ENCODE measurements around the gene AQP4. TPM values are rescaled to one million over a fixed set of nuclear protein-coding genes. Genes with fewer than 3 reads are reported as not detected.

AQP4 gene
- polyA plus RNA-seq, 3 donors from 2014 or later = not detected

DNA sequence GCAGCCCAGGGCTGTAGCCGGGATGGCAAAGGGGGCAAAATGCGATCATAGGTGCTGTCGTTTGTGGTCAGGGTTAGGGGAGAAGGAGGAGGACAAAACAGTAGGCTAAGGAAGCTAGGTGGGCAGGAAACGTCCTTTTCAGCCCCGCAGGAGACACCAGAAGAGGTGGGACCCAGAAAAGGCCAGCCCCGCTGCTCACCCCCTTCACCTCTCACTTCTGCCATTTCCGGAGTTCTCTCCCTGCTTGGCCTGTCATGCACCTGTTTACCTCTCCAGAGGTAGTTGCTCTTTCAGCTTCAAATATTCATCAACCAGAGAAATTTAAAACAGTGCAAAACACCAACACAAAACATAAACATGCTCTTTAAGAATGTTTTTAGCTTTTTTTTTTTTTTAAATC is 849 bp downstream of the AQP4 start:
- H3K9me3 Mint-ChIP-seq = peaks cover 0 to 15% (median 4%) of the 10 kb centered on the region in 6 donors

GRCh38 chr18:26863921-26864497 is 1.5 kb downstream of the AQP4 start:
- Mint-ChIP-seq H3K9me3 (peaks cover 0 to 15% (median 4%) of the 10 kb centered on the region in 6 donors), H3K27ac (no peak overlapping the region), H3K36me3 (no peaks in the 10 kb centered on the region), H3K27me3 (ENCODE audit: low read depth in 3 of 3) (peaks cover 3 to 10% (median 6%) of the 10 kb centered on the region in 3 donors), H3K4me1 (no peaks in the 10 kb centered on the region), H3K4me3 (no peak overlapping the region)
- no peak for DNase-seq

More for the DNA sequence above, 849 bp downstream of the AQP4 start:
- peaks cover 3 to 10% (median 6%) of the 10 kb centered on the region in 3 donors for H3K27me3 Mint-ChIP-seq (ENCODE audit: low read depth in 3 of 3)
- no peaks in the 10 kb centered on the region for H3K4me1 Mint-ChIP-seq
- no peaks in the 10 kb centered on the region for H3K36me3 Mint-ChIP-seq
- no peak overlapping the region for H3K27ac Mint-ChIP-seq
- H3K4me3 Mint-ChIP-seq = no peak overlapping the region
- no peak for DNase-seq

DNA sequence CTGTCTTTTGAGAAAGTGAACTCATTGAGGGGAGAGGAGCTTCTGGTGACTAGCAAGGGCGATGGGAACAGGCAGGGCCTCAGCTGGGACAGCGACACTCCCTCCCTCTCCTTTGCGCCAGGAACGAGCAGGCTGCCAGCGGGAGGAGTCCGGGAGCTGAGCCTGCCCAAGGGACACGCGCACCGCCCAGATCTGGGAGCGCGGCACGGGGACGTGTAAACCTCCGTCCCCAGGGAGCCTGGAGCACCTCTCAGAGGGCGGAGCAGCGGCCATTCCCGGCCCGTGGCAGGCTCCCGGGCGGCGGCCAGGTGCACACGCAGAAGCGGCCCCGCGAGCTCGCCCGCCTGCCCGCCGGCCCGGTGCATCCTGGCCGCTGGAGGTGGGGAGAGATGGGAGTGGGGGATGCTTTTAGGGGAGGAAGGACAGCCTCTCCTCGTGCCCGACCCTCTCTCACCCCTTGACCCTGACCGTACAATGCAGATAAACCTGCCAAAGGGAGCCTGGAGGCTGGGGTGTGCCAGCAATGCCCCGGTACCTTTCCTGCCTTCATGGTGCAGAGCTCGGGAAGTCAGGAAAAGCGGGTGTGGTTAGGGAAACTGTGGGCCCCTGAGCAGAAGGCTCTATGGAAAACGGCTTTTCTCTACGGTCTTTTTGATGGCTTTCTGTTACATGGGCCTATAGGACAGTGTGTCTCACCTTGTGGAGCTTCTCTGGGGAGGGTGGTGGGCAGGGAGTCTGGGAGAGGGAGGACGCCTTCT is 2.2 kb downstream of the AQP4 start:
- H3K27ac Mint-ChIP-seq = no peak overlapping the region
- H3K4me3 Mint-ChIP-seq = no peak overlapping the region

GRCh38 chr18:26862084-26862483 is 3.4 kb downstream of the AQP4 start:
- DNase-seq = no peak
- H3K4me3 Mint-ChIP-seq = no peak overlapping the region
- H3K36me3 Mint-ChIP-seq = no peaks in the 10 kb centered on the region
- H3K9me3 Mint-ChIP-seq = peaks cover 0 to 15% (median 4%) of the 10 kb centered on the region in 6 donors
- no peak overlapping the region for H3K27ac Mint-ChIP-seq
- H3K27me3 Mint-ChIP-seq (ENCODE audit: low read depth in 3 of 3) = peaks cover 3 to 10% (median 6%) of the 10 kb centered on the region in 3 donors
- no peaks in the 10 kb centered on the region for H3K4me1 Mint-ChIP-seq

More for the DNA sequence above, 2.2 kb downstream of the AQP4 start:
- H3K36me3 Mint-ChIP-seq = no peaks in the 10 kb centered on the region
- no peaks in the 10 kb centered on the region for H3K4me1 Mint-ChIP-seq
- no peak for DNase-seq
- H3K27me3 Mint-ChIP-seq (ENCODE audit: low read depth in 3 of 3) = peaks cover 3 to 10% (median 6%) of the 10 kb centered on the region in 3 donors
- H3K9me3 Mint-ChIP-seq = peaks cover 0 to 15% (median 4%) of the 10 kb centered on the region in 6 donors

- H3K4me1 Mint-ChIP-seq = no peaks in the 10 kb centered on the region
- no peak overlapping the region for H3K27ac Mint-ChIP-seq
- no peaks in the 10 kb centered on the region for H3K36me3 Mint-ChIP-seq
- no peak overlapping the region for H3K4me3 Mint-ChIP-seq
- H3K27me3 Mint-ChIP-seq (ENCODE audit: low read depth in 3 of 3) = no peaks in the 10 kb centered on the region
- no peak for DNase-seq
- H3K9me3 Mint-ChIP-seq = peaks cover 0 to 10% (median 0%) of the 10 kb centered on the region in 6 donors
Observed at GRCh38 chr18:26854292-26854881, 11.1 kb downstream of the AQP4 start.

DNA sequence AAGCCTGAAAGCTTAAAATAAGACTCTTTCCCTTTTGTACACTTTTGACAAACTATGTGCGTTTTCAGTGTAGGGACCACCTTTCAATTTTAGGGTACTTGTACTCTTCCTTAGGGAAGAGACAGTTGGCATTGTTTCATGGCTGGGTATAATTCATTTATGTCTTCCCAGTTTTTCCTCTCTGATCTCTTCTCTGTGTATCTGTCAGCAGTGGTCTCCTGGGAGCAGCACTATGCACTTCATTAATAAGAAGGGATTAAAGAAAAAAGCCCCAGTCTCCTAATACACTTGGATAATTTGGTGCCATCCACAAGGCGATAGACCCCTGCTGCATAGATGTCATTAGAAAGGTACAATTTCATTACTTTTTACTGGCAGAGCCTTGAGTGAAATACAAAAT is 12.1 kb downstream of the AQP4 start:
- peaks cover 0 to 17% (median 1%) of the 10 kb centered on the region in 6 donors for H3K9me3 Mint-ChIP-seq
- H3K4me1 Mint-ChIP-seq = no peaks in the 10 kb centered on the region
- H3K36me3 Mint-ChIP-seq = no peaks in the 10 kb centered on the region
- H3K27ac Mint-ChIP-seq = no peak overlapping the region
- DNase-seq = no peak
- H3K4me3 Mint-ChIP-seq = no peak overlapping the region
- H3K27me3 Mint-ChIP-seq (ENCODE audit: low read depth in 3 of 3) = no peaks in the 10 kb centered on the region

GRCh38 chr18:26843760-26844159 is 21.7 kb downstream of the AQP4 start:
- Mint-ChIP-seq H3K4me1 (no peaks in the 10 kb centered on the region), H3K9me3 (peaks cover 4 to 26% (median 9%) of the 10 kb centered on the region in 6 donors), H3K27ac (no peak overlapping the region), H3K27me3 (ENCODE audit: low read depth in 3 of 3) (peaks cover 0 to 1% (median 0%) of the 10 kb centered on the region in 3 donors), H3K4me3 (no peak overlapping the region), H3K36me3 (no peaks in the 10 kb centered on the region)
- no peak for DNase-seq

DNA sequence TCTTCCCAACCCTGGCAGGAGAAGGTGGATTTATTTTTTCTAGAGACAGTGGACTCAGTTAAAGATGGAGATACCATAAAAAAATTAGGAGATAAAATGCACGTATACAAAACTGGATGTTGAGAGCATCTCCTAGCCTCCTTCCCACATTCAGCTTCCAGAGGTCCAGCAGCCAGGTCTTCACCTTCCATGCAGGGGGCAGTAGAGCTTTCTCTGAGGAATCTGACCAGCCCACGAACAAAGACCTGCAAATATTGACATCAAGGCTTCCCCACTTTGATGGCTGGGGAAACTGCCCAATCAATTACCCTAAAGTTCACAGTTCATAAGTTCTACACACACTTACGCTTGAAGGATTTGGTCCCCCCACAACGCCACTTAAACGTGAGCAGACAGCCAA is 24.5 kb downstream of the AQP4 start:
- no peaks in the 10 kb centered on the region for H3K4me1 Mint-ChIP-seq
- no peak for DNase-seq
- peaks cover 2 to 22% (median 7%) of the 10 kb centered on the region in 6 donors for H3K9me3 Mint-ChIP-seq
- H3K27me3 Mint-ChIP-seq (ENCODE audit: low read depth in 3 of 3) = no peaks in the 10 kb centered on the region
- no peak overlapping the region for H3K27ac Mint-ChIP-seq
- no peak overlapping the region for H3K4me3 Mint-ChIP-seq
- no peaks in the 10 kb centered on the region for H3K36me3 Mint-ChIP-seq

- DNase-seq = no peak
- H3K9me3 Mint-ChIP-seq = peaks cover 1 to 17% (median 7%) of the 10 kb centered on the region in 6 donors
- H3K27me3 Mint-ChIP-seq (ENCODE audit: low read depth in 3 of 3) = no peaks in the 10 kb centered on the region
- no peaks in the 10 kb centered on the region for H3K4me1 Mint-ChIP-seq
- no peaks in the 10 kb centered on the region for H3K36me3 Mint-ChIP-seq
- no peak overlapping the region for H3K27ac Mint-ChIP-seq
- H3K4me3 Mint-ChIP-seq = no peak overlapping the region
Observed at GRCh38 chr18:26839609-26840008, 25.9 kb downstream of the AQP4 start.

DNA sequence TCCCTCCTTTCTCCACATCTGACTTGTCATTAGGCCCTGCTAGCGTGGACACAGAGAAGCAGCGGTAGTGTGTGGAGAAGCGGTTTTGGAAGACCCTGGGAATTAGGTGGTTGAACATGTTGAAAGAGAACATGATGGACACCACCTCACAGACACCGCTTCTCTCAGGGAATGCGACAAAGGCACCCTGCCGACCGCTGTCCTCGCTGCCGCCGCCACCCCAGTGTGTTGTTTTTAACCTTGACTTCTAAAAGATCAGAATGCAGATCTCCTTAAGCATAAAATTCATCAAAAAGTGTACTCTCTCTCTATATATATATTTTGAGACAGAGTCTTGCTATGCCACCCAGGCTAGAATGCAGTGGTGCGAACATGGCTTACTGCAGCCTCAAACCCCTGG is 33.2 kb downstream of the AQP4 start:
- no peak for DNase-seq
- Mint-ChIP-seq H3K4me3 (no peak overlapping the region), H3K4me1 (no peaks in the 10 kb centered on the region), H3K9me3 (peaks cover 0 to 20% (median 6%) of the 10 kb centered on the region in 6 donors), H3K27me3 (ENCODE audit: low read depth in 3 of 3) (peaks cover 0 to 4% (median 1%) of the 10 kb centered on the region in 3 donors), H3K27ac (no peak overlapping the region), H3K36me3 (no peaks in the 10 kb centered on the region)

GRCh38 chr18:26827581-26827980 is 37.9 kb downstream of the AQP4 start:
- no peak overlapping the region for H3K4me3 Mint-ChIP-seq
- no peak overlapping the region for H3K27ac Mint-ChIP-seq
- no peaks in the 10 kb centered on the region for H3K4me1 Mint-ChIP-seq
- peaks cover 0 to 4% (median 0%) of the 10 kb centered on the region in 3 donors for H3K27me3 Mint-ChIP-seq (ENCODE audit: low read depth in 3 of 3)
- DNase-seq = no peak
- no peaks in the 10 kb centered on the region for H3K36me3 Mint-ChIP-seq
- H3K9me3 Mint-ChIP-seq = peaks cover 0 to 24% (median 7%) of the 10 kb centered on the region in 6 donors

DNA sequence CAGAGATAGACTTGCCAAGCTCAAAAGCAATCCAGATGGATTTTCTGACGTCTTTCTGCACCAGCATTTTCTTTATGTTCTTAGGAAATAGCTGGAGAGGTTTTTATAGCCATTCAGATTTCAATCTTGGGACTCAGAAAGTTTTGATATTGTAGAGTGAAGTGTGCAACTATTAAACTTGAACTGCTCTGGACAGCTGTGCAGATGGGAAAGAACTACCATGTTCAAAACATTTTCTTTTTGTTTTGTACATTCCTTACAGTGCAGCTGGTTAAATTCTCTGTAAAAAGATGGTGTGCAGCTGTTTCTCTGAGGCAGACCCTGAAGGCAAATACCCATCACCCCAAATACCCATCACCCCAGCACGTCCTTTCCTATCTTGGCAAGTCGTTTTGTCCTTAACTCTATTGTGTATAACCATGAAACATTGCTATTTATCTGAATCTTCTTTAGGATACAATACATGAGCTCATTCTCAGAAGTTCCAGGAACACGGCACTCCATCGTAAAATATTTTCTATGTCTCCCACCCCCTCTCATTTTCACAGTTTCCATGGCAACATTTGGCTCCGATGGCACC is 38.8 kb downstream of the AQP4 start:
- Mint-ChIP-seq H3K27ac (no peak overlapping the region), H3K4me3 (no peak overlapping the region), H3K9me3 (peaks cover 2 to 18% (median 8%) of the 10 kb centered on the region in 6 donors), H3K27me3 (ENCODE audit: low read depth in 3 of 3) (peaks cover 0 to 4% (median 0%) of the 10 kb centered on the region in 3 donors), H3K4me1 (no peaks in the 10 kb centered on the region), H3K36me3 (no peaks in the 10 kb centered on the region)
- DNase-seq = no peak

DNA sequence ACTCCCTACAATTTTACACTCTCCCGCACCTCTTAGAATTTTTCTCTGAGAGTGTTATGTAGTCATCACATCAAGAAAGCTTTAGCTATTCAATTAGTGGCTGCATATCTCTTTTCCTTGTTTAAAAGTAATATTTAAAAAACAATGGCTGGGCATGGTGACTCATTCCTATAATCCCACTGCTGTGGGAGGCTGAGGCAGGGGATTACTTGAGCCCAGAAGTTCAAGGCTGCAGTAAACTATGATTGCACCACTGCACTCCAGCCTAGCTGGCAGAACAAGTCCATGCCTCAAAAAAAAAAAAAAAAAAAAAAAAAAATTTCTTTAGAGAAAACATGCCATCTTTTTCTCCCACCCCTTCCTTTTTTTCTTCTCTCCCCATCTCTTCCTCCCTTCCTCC is 44.3 kb downstream of the AQP4 start:
- Mint-ChIP-seq H3K4me1 (no peaks in the 10 kb centered on the region), H3K9me3 (peaks cover 11 to 41% (median 24%) of the 10 kb centered on the region in 6 donors), H3K27me3 (ENCODE audit: low read depth in 3 of 3) (no peaks in the 10 kb centered on the region), H3K27ac (no peak overlapping the region), H3K36me3 (no peaks in the 10 kb centered on the region), H3K4me3 (no peak overlapping the region)
- DNase-seq = no peak

GRCh38 chr18:26819046-26819445 is 46.5 kb downstream of the AQP4 start:
- no peak for DNase-seq
- Mint-ChIP-seq H3K36me3 (no peaks in the 10 kb centered on the region), H3K4me1 (no peaks in the 10 kb centered on the region), H3K27me3 (ENCODE audit: low read depth in 3 of 3) (no peaks in the 10 kb centered on the region), H3K9me3 (peaks cover 10 to 43% (median 24%) of the 10 kb centered on the region in 6 donors), H3K27ac (no peak overlapping the region), H3K4me3 (no peak overlapping the region)

All from immature natural killer cell (primary cell).